Measurements from ENCODE around the gene PARL. TPM values are rescaled to one million over a fixed set of nuclear protein-coding genes. Genes with fewer than 3 reads are reported as not detected.

Gene PARL
- total and polyA plus RNA-seq, 2 of the 8 experiments (the other 6 are each of a cell fraction or from before 2014, with no cell fraction given): 62.7 to 85.0 TPM

DNA sequence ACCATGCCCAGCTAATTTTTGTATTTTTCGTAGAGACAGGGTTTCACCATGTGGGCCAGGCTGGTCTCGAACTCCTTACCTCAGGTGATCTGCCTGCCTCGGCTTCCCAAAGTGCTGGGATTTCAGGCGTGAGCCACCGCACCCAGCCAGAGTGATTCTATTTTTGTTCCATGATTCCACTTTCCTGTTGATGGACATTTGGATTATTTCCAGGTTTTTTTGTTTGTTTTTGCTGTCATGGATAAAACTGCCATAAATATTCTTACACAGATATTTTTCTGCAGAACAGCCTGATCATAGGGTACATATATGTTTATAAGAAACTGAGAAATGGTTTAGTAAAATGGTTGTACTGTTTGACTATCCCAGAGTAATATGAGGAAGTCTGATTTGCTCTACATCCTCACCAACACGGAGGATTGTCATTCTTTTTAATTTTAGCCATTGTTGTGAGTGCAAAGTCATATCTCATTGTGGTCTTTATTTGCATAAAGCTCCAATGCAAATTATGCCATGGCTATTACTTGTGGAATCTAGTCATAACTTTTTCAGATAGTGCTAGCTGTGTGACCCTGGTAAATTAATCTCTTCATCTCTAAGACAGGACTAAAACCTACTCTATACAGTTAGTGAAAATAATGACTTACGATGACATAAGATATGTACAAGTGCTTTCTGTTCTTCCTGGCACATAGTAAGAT, 102.0 kb downstream of the PARL start:
- H3K9me3 ChIP-seq (ENCODE audit: insufficient read depth in 2 of 2, low read depth in 1 of 2, low read length in 1 of 2): no peaks in the 10 kb centered on the region
- no peak overlapping the region for H4K91ac ChIP-seq (replicated peaks; ENCODE audit: insufficient read length, low read length)
- no peak overlapping the region for H4K8ac ChIP-seq (ENCODE audit: extremely low read depth, insufficient read depth, low read length)
- H4K20me1 ChIP-seq (replicated peaks in 1 of 2; ENCODE audit: control insufficient read depth in 1 of 2, insufficient read depth in 2 of 2, low read length in 2 of 2): peaks cover 3 to 4% of the 10 kb centered on the region in 2 experiments
- no peak overlapping the region for H2AK5ac ChIP-seq (ENCODE audit: low read depth, low read length)
- no peak overlapping the region for H3K56ac ChIP-seq (replicated peaks; ENCODE audit: insufficient read length, low read depth, low read length)
- H3K4me1 ChIP-seq (replicated peaks in 1 of 4; ENCODE audit: control insufficient read depth in 3 of 4, insufficient read depth in 4 of 4, low read length in 3 of 4): no peaks in the 10 kb centered on the region
- H2BK12ac ChIP-seq (ENCODE audit: low read depth, low read length): no peak overlapping the region
- no peak overlapping the region for H3K18ac ChIP-seq (ENCODE audit: extremely low read depth, low read length)
- no peak for DNase-seq (ENCODE audit: low read depth in 1 of 2, low spot score in 2 of 2)
- no peaks in the 10 kb centered on the region; a peak in 1 of 4 replicates for H3K79me2 ChIP-seq (ENCODE audit: control insufficient read depth in 1 of 2, insufficient read depth in 2 of 2, low read length in 2 of 2)
- TF ChIP-seq EP300 (IDR thresholded peaks at IDR 0.05; ENCODE audit: borderline replicate concordance in 1 of 2, low read depth in 2 of 2, low read length in 2 of 2) (no peak), SIN3A (conservative IDR thresholded peaks at IDR 0.05 in 1 of 2, IDR thresholded peaks at IDR 0.05 in 1 of 2; ENCODE audit: low read depth in 1 of 2, low read length in 2 of 2) (no peak), SIRT6 (IDR thresholded peaks at IDR 0.05; ENCODE audit: low read length) (no peak), KDM1A (IDR thresholded peaks at IDR 0.05; ENCODE audit: borderline replicate concordance, low read length) (no peak), ATF2 (IDR thresholded peaks at IDR 0.05; ENCODE audit: low read length) (no peak)
- POLR2A ChIA-PET (ENCODE audit: partially characterized antibody): no interaction called here
- H2BK120ac ChIP-seq (replicated peaks; ENCODE audit: low read depth, low read length): no peak overlapping the region
- H2BK20ac ChIP-seq (ENCODE audit: low read length): no peak overlapping the region
- H2BK15ac ChIP-seq (ENCODE audit: low read length): no peak overlapping the region
- no peak overlapping the region for H3K9ac ChIP-seq (replicated peaks in 1 of 4; ENCODE audit: extremely low read depth in 1 of 4, low read depth in 3 of 4, low read length in 3 of 4)
- no peak overlapping the region for H3K4ac ChIP-seq (replicated peaks; ENCODE audit: insufficient read length, low read depth, low read length)
- no peak overlapping the region for H3K23ac ChIP-seq (ENCODE audit: insufficient read length)
- no peak overlapping the region for H3K27ac ChIP-seq (ENCODE audit: low read depth, low read length)
- H3K14ac ChIP-seq (ENCODE audit: insufficient read length): no peak overlapping the region
- H3K4me2 ChIP-seq (ENCODE audit: insufficient read depth in 1 of 2, low read depth in 2 of 2, low read length in 2 of 2): no peak overlapping the region
- no peaks in the 10 kb centered on the region for H3K79me1 ChIP-seq (ENCODE audit: low read depth, low read length)
- no peak overlapping the region for H2BK5ac ChIP-seq (ENCODE audit: low read depth, low read length)
- H2AFZ ChIP-seq (ENCODE audit: low read length): no peak overlapping the region
- CTCF ChIA-PET (ENCODE audit: partially characterized antibody): interaction anchor here (0.6 to 0.9 kb wide), 2 partner anchors 14 to 598 kb away, joined by 3 read pairs; no protein-coding TSS in a partner anchor
- H3K36me3 ChIP-seq (ENCODE audit: control insufficient read depth in 2 of 4, insufficient read depth in 4 of 4, low read length in 3 of 4): peaks cover 22 to 76% (median 56%) of the 10 kb centered on the region in 4 experiments
- no peaks in the 10 kb centered on the region for H3K23me2 ChIP-seq (ENCODE audit: low read depth, low read length)
- no peaks in the 10 kb centered on the region for H3K27me3 ChIP-seq (replicated peaks in 1 of 4; ENCODE audit: control insufficient read depth in 3 of 4, extremely low read depth in 1 of 4, insufficient read depth in 3 of 4, low read length in 3 of 4)
- no peak overlapping the region for H4K5ac ChIP-seq (ENCODE audit: insufficient read length, low read depth, low read length)
- no peak overlapping the region for H3K4me3 ChIP-seq (ENCODE audit: extremely low read depth in 1 of 4, insufficient read depth in 2 of 4, low read depth in 3 of 4, low read length in 4 of 4)
- FAIRE-seq: no peak
- WGBS, 2 experiments (ENCODE audit: extremely low coverage in 1 of 2, insufficient coverage in 1 of 2, insufficient read length in 1 of 2, insufficient replicate concordance in 2 of 2, low coverage in 1 of 2, low lambda C conversion rate in 2 of 2, missing lambda C conversion rate in 1 of 2): 96% methylated on average over 7 of the region's 7 CpGs; no CpG with 5 or more reads in 1 of the 2 experiments

Data from H1 (cell line).